ENCODE results near the gene SYT17.

Gene SYT17, protein sequence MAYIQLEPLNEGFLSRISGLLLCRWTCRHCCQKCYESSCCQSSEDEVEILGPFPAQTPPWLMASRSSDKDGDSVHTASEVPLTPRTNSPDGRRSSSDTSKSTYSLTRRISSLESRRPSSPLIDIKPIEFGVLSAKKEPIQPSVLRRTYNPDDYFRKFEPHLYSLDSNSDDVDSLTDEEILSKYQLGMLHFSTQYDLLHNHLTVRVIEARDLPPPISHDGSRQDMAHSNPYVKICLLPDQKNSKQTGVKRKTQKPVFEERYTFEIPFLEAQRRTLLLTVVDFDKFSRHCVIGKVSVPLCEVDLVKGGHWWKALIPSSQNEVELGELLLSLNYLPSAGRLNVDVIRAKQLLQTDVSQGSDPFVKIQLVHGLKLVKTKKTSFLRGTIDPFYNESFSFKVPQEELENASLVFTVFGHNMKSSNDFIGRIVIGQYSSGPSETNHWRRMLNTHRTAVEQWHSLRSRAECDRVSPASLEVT
- long read RNA-seq = 0 reads

DNA sequence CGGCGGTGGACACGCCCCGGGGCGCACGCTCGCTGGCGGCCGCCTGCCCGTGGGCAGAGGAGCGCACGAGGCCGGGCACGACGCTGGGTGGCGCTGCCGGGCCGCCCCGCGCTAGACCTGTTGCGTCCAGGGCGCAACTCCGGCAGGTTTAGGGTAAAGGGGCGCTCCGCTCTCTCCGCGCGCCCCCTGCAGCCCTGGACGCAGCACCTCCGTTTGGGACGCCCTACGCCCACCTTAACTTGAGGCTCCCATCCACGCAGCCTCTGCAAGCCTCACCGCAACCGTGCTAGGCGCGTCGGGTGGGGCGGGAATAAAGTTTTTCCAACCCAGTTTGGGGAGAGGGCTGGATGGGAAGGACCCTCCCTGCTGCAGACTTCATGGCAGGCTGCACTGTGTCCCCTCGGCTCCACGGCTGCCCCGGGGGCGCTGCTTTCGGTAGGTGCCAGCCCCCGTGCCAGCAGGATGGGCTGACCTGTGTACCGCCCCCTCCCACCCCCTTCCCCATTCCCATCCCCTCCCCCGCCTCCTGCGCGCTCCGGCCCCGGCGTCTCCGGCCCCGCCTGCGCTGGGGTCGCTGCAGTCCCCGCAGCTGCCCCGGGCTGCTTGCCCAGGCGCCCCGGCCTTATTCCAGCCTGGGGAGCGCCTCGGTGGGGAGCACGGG, at the start of gene SYT17:
Gene SYT17 (plus strand): TSS at position 531 of the 661 bp plus-strand sequence. CDS start 407 bp downstream, outside the sequence.
- Histone ChIP-seq H3K27ac (replicated peaks) (no peak within 1 kb of the TSS), H3K4me3 (replicated peaks; ENCODE audit: insufficient read depth, low read length) (peak within 1 kb of the TSS; percentile 29), H3K27me3 (ENCODE audit: insufficient read depth, poor library complexity, severe bottlenecking) (peaks cover 33% of the 10 kb centered on the region)
- peak; percentile 35 to 47 for DNase-seq (ENCODE audit: low read depth in 1 of 2, low spot score in 1 of 2)
- no peak for TF ChIP-seq SPI1 (IDR thresholded peaks at IDR 0.05; ENCODE audit: borderline replicate concordance, low read depth)
- TF ChIP-seq, protein P1, sequence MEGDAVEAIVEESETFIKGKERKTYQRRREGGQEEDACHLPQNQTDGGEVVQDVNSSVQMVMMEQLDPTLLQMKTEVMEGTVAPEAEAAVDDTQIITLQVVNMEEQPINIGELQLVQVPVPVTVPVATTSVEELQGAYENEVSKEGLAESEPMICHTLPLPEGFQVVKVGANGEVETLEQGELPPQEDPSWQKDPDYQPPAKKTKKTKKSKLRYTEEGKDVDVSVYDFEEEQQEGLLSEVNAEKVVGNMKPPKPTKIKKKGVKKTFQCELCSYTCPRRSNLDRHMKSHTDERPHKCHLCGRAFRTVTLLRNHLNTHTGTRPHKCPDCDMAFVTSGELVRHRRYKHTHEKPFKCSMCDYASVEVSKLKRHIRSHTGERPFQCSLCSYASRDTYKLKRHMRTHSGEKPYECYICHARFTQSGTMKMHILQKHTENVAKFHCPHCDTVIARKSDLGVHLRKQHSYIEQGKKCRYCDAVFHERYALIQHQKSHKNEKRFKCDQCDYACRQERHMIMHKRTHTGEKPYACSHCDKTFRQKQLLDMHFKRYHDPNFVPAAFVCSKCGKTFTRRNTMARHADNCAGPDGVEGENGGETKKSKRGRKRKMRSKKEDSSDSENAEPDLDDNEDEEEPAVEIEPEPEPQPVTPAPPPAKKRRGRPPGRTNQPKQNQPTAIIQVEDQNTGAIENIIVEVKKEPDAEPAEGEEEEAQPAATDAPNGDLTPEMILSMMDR (IDR thresholded peaks at IDR 0.05; ENCODE audit: insufficient read depth, low read length) = peak; percentile 2

DNA sequence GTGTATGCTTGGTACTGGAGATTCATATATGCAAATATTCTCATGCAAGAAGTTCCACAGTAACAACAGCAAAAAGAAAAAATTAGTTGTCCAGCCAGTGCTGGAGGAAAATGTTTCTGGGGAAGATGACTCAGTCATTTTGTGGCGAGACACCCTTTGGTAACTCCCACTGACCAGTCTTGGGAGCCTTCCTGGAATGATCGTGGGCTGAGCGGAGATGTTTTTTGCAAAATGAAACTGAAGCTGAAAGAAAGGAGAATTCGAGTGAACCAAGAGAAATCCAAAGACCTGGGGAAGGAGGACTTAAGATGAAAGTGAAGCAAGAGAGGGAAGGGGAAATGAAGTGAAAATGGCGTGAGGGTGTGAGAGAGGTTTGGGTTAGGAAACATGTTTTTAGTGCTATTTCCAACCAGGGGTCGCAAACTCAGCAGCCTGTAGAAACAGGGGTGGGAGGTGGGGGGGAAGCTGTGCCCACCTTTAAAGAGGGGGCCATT, 49.1 kb upstream of the SYT17 start:
- Histone ChIP-seq H3K27me3 (ENCODE audit: insufficient read depth, poor library complexity, severe bottlenecking) (peaks cover 3% of the 10 kb centered on the region), H3K4me3 (replicated peaks; ENCODE audit: insufficient read depth, low read length) (peak overlapping the region; percentile 38), H3K27ac (replicated peaks) (peak overlapping the region; percentile 54)
- peak; percentile 41 to 82 for DNase-seq (ENCODE audit: low read depth in 1 of 2, low spot score in 1 of 2)
- no peak for TF ChIP-seq GABPA (IDR thresholded peaks at IDR 0.05; ENCODE audit: low read depth)
- TF ChIP-seq SPI1 (IDR thresholded peaks at IDR 0.05; ENCODE audit: borderline replicate concordance, low read depth) = 0 out of 2 replicates have a peak, but pooled peaks have one; percentile 6
- 0 out of 2 replicates have a peak, but pooled peaks have one; percentile 21 for TF ChIP-seq POLR2AphosphoS5 (IDR thresholded peaks at IDR 0.05; ENCODE audit: low read depth)

DNA sequence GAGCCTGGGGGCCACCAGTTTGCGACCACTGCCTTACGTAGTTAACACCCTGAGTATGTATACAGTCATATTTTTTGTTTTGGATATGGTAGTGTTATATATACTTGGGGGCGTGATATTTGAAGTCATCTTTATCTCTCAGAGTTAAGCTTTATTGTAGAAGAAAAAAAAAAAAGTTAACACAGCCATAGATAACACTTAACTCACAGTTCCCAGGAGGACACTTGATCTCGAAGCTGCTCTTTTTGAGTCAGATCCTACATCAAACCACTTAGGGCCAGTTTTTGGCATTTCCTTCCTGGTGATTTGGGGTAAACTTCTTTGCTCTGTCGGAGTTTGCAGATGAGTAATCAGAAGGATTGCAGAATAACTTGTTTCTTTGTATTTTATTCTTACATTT, 48.5 kb upstream of the SYT17 start:
- DNase-seq (ENCODE audit: low read depth in 1 of 2, low spot score in 1 of 2) = no peak
- TF ChIP-seq, protein P1 (IDR thresholded peaks at IDR 0.05; ENCODE audit: insufficient read depth, low read length) = no peak
- TF ChIP-seq, protein P2, sequence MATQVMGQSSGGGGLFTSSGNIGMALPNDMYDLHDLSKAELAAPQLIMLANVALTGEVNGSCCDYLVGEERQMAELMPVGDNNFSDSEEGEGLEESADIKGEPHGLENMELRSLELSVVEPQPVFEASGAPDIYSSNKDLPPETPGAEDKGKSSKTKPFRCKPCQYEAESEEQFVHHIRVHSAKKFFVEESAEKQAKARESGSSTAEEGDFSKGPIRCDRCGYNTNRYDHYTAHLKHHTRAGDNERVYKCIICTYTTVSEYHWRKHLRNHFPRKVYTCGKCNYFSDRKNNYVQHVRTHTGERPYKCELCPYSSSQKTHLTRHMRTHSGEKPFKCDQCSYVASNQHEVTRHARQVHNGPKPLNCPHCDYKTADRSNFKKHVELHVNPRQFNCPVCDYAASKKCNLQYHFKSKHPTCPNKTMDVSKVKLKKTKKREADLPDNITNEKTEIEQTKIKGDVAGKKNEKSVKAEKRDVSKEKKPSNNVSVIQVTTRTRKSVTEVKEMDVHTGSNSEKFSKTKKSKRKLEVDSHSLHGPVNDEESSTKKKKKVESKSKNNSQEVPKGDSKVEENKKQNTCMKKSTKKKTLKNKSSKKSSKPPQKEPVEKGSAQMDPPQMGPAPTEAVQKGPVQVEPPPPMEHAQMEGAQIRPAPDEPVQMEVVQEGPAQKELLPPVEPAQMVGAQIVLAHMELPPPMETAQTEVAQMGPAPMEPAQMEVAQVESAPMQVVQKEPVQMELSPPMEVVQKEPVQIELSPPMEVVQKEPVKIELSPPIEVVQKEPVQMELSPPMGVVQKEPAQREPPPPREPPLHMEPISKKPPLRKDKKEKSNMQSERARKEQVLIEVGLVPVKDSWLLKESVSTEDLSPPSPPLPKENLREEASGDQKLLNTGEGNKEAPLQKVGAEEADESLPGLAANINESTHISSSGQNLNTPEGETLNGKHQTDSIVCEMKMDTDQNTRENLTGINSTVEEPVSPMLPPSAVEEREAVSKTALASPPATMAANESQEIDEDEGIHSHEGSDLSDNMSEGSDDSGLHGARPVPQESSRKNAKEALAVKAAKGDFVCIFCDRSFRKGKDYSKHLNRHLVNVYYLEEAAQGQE (IDR thresholded peaks at IDR 0.05; ENCODE audit: insufficient replicate concordance, low read depth) = no peak
- no peak for TF ChIP-seq SPI1 (IDR thresholded peaks at IDR 0.05; ENCODE audit: borderline replicate concordance, low read depth)
- no peak for TF ChIP-seq GABPA (IDR thresholded peaks at IDR 0.05; ENCODE audit: low read depth)
- TF ChIP-seq POLR2AphosphoS5 (IDR thresholded peaks at IDR 0.05; ENCODE audit: low read depth) = no peak
- H3K27me3 ChIP-seq (ENCODE audit: insufficient read depth, poor library complexity, severe bottlenecking) = peaks cover 2% of the 10 kb centered on the region
- peak overlapping the region; percentile 38 for H3K4me3 ChIP-seq (replicated peaks; ENCODE audit: insufficient read depth, low read length)
- H3K27ac ChIP-seq (replicated peaks) = peak overlapping the region; percentile 54

DNA sequence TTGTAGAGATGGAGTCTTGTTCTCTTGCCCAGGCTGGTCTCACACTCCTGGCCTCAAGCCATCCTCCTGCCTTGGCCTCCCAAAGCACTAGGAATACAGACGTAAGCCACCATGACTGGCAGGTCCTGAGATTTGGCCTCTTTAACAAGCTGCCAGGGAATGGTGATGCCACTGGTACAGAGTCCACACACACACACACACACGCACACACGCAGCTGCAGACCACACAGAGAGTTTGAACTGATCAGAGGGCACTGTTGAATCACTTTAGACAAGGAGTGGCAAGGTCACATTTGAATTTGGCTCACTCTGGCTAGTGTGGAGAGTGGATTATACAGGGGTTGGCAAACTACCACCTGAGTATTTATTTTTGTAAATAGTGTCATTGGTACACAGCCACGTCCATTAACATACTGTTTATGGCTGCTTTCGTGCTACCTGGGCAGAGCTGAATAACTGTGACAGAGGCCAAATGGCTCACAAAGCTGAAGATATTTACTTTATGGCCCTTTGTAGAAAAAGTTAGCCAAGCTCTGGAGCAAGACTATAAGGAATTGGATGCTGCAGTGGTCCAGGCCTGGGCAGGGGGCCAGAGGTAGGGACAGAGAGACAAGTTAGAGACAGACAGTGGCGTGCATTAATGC, 44.4 kb upstream of the SYT17 start:
- DNase-seq (ENCODE audit: low read depth in 1 of 2, low spot score in 1 of 2) = no peak
- no peaks in the 10 kb centered on the region for H3K27me3 ChIP-seq (ENCODE audit: insufficient read depth, poor library complexity, severe bottlenecking)
- no peak overlapping the region for H3K27ac ChIP-seq (replicated peaks)
- TF ChIP-seq SPI1 (IDR thresholded peaks at IDR 0.05; ENCODE audit: borderline replicate concordance, low read depth) (no peak), POLR2AphosphoS5 (IDR thresholded peaks at IDR 0.05; ENCODE audit: low read depth) (no peak), GABPA (IDR thresholded peaks at IDR 0.05; ENCODE audit: low read depth) (no peak)
- TF ChIP-seq, protein P1 (IDR thresholded peaks at IDR 0.05; ENCODE audit: insufficient read depth, low read length) = no peak
- TF ChIP-seq, protein P2 (IDR thresholded peaks at IDR 0.05; ENCODE audit: insufficient replicate concordance, low read depth) = no peak
- H3K4me3 ChIP-seq (replicated peaks; ENCODE audit: insufficient read depth, low read length) = no peak overlapping the region
